GM18520 (cell line): Measurements from ENCODE around the gene PBOV1.

ENCODE experiments used
- ATAC-seq: cut with Tn5 transposase; IDR thresholded peaks from one replicate; pipeline ENCODE4 v1.9.1; 2021; ENCODE audit not compliant: unreplicated experiment

Gene PBOV1

GRCh38 chr6:138206862-138207261 lies 11.4 kb downstream of the PBOV1 start:
- ATAC-seq, result no peak

- no peak for ATAC-seq
Measured at GRCh38 chr6:138205437-138206094, 12.7 kb downstream of the PBOV1 start.

- no peak for ATAC-seq
Measured at GRCh38 chr6:138204792-138205384, 13.4 kb downstream of the PBOV1 start.

- no peak for ATAC-seq
Measured at GRCh38 chr6:138204303-138204702, 14.0 kb downstream of the PBOV1 start.

- ATAC-seq, result no peak
Measured at GRCh38 chr6:138203315-138203714, 15.0 kb downstream of the PBOV1 start.

- no peak for ATAC-seq
Measured at GRCh38 chr6:138201836-138202235, 16.5 kb downstream of the PBOV1 start.

- ATAC-seq, result no peak
Measured at GRCh38 chr6:138198430-138199091, 19.7 kb downstream of the PBOV1 start.

- no peak for ATAC-seq
Measured at GRCh38 chr6:138197570-138197969, 20.7 kb downstream of the PBOV1 start.

- no peak for ATAC-seq
Measured at GRCh38 chr6:138196122-138196738, 22.1 kb downstream of the PBOV1 start.

GRCh38 chr6:138194287-138194686 lies 24.0 kb downstream of the PBOV1 start:
- ATAC-seq, result no peak

GRCh38 chr6:138188278-138188941 lies 29.9 kb downstream of the PBOV1 start:
- ATAC-seq, result no peak

- ATAC-seq, result no peak
Measured at GRCh38 chr6:138187156-138187555, 31.1 kb downstream of the PBOV1 start.

GRCh38 chr6:138184230-138184629 lies 34.1 kb downstream of the PBOV1 start:
- ATAC-seq, result no peak

- no peak for ATAC-seq
Measured at GRCh38 chr6:138183790-138184134, 34.5 kb downstream of the PBOV1 start.

GRCh38 chr6:138182939-138183789 lies 35.1 kb downstream of the PBOV1 start:
- no peak for ATAC-seq

GRCh38 chr6:138176652-138177232 lies 41.5 kb downstream of the PBOV1 start:
- ATAC-seq, result no peak

GRCh38 chr6:138175596-138175995 lies 42.7 kb downstream of the PBOV1 start:
- no peak for ATAC-seq
